Left lung (tissue), 10 donors: ENCODE measurements around the gene ABCB1. TPM values are rescaled to one million over a fixed set of nuclear protein-coding genes. Genes with fewer than 3 reads are reported as not detected.
"Not testable (repeated sequence)": the region's sequence is repeated elsewhere in the genome, so short reads cannot be mapped to it uniquely, and the experiment has no call there.

ENCODE experiments used
- ATAC-seq: fragments of 200-7000 bp; cut with Tn5 transposase; one replicate; pipeline ENCODE4 v1.9.1; 2020; ENCODE audit warnings: moderate library complexity
- DNase-seq, 4 donors: peaks; one replicate each; pipeline ENCODE4 v3.0.0-alpha.2; 2013 to 2020
- H3K27ac ChIP-seq, 2 donors: fragments of 200-600 bp; sonication (generic) in 1 of 2; one replicate each; pipeline versions ENCODE4 v1.5.0 to v1.8.0; 2020 to 2021
- H3K27me3 ChIP-seq, 2 donors: fragments of 200-600 bp; sonication (generic) in 1 of 2; one replicate each; pipeline versions ENCODE4 v1.5.0 to v1.8.0; 2020 to 2021
- H3K36me3 ChIP-seq, 2 donors: fragments of 200-600 bp; sonication (generic) in 1 of 2; one replicate each; pipeline versions ENCODE4 v1.5.0 to v1.8.0; 2020 to 2021
- H3K4me1 ChIP-seq, 2 donors: fragments of 200-600 bp; one replicate each; pipeline ENCODE4 v1.8.0; 2021
- H3K4me3 ChIP-seq, 2 donors: fragments of 200-600 bp; sonication (generic) in 1 of 2; one replicate each; pipeline versions ENCODE4 v1.5.0 to v1.8.0; 2020 to 2021; ENCODE audit warnings: mild to moderate bottlenecking in 1 of 2
- H3K9me3 ChIP-seq, 2 donors: fragments of 200-600 bp; sonication (generic) in 1 of 2; one replicate each; pipeline versions ENCODE4 v1.5.0 to v1.8.0; 2020 to 2021
- CTCF ChIP-seq, 2 donors: fragments of 200-600 bp; sonication (generic) in 1 of 2; IDR thresholded peaks; one replicate each; pipeline versions ENCODE4 v1.5.0 to v1.8.0; 2021; ENCODE audit warnings: antibody characterized with exemption in 2 of 2
- intact Hi-C, 2 donors: fragments of 100-400 bp; cut with DNase I; formaldehyde crosslinking; loops; one replicate each; pipeline versions ENCODE4 v1.11.2 to v1.14.2; 2022
- polyA plus RNA-seq, 6 donors: library from polyadenylated mRNA; unstranded; fragments of 120-200 nt; gene quantifications; one replicate each; pipeline ENCODE4 v1.2.1, GENCODE V29; 2013; ENCODE audit not compliant: insufficient read length in 6 of 6
- total RNA-seq, 2 donors: library from RNA; stranded (reverse); fragmentation: NEBNext Ultra II Directional; extraction: Animal tissue kit (Norgen Biotek cat#: 25700); gene quantifications; one replicate each; pipeline ENCODE4 v1.2.1, GENCODE V29; 2021
- donor health status: DM: no; HTN: yes; CAD: no.
- donor health status: DM: no; HTN: no; CAD: no.

Gene ABCB1
- total and polyA plus RNA-seq, 8 donors, result 0.31 to 7.0 (median 1.0) TPM

GRCh38 chr7:87589631-87590030, 11.1 kb downstream of the ABCB1 start:
- no peak for TF ChIP-seq CTCF (IDR thresholded peaks at IDR 0.05)
- no peaks in the 10 kb centered on the region for H3K36me3 ChIP-seq
- H3K9me3 ChIP-seq, result no peaks in the 10 kb centered on the region
- DNase-seq, result no peak
- H3K27ac ChIP-seq, result no peak overlapping the region
- ATAC-seq, result no peak
- no peak overlapping the region for H3K4me3 ChIP-seq
- H3K27me3 ChIP-seq, result no peaks in the 10 kb centered on the region
- intact Hi-C loops, result no loop called here
- no peaks in the 10 kb centered on the region for H3K4me1 ChIP-seq

- intact Hi-C loops, result no loop called here
- no peak for ATAC-seq
- H3K27ac ChIP-seq, result no peak overlapping the region
These were observed 19.0 kb downstream of the ABCB1 start for GRCh38 chr7:87581723-87582122.

DNA sequence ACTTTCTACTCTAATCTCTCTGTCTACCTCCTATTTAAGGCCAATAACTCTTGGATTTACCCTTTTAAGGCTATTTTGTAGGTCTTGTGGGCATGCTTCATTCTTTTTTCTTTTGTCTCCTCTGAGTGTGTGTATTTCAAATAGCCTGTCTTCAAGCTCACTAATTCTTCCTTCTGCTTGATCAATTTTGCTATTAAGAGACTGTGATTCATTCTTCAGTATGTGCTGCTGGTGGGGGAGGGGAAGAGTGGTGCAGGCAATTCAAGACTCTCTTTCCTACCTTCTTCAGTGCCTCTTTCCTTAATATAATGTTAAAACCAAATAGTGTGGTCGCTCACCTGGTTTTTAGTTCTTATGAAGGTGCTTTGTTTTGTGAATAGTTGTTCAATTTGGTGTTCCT, 20.0 kb downstream of the ABCB1 start:
- intact Hi-C loops, result no loop called here
- Histone ChIP-seq H3K27ac (no peak overlapping the region), H3K9me3 (no peaks in the 10 kb centered on the region), H3K4me3 (no peak overlapping the region), H3K4me1 (no peaks in the 10 kb centered on the region), H3K27me3 (no peaks in the 10 kb centered on the region), H3K36me3 (no peaks in the 10 kb centered on the region)
- no peak for ATAC-seq
- no peak for DNase-seq
- no peak for TF ChIP-seq CTCF (IDR thresholded peaks at IDR 0.05)

More at GRCh38 chr7:87581723-87582122, 19.0 kb downstream of the ABCB1 start:
- Histone ChIP-seq H3K27me3 (no peaks in the 10 kb centered on the region), H3K4me3 (no peak overlapping the region), H3K4me1 (no peaks in the 10 kb centered on the region), H3K36me3 (no peaks in the 10 kb centered on the region), H3K9me3 (no peaks in the 10 kb centered on the region)
- TF ChIP-seq CTCF (IDR thresholded peaks at IDR 0.05), result no peak
- DNase-seq, result no peak

GRCh38 chr7:87575521-87575920, 25.2 kb downstream of the ABCB1 start:
- TF ChIP-seq CTCF (IDR thresholded peaks at IDR 0.05), result no peak
- ATAC-seq (no peak), DNase-seq (no peak)
- H3K4me1 ChIP-seq, result no peaks in the 10 kb centered on the region
- no peak overlapping the region for H3K27ac ChIP-seq
- intact Hi-C loops, result no loop called here
- H3K9me3 ChIP-seq, result no peaks in the 10 kb centered on the region
- no peaks in the 10 kb centered on the region for H3K36me3 ChIP-seq
- H3K27me3 ChIP-seq, result no peaks in the 10 kb centered on the region
- H3K4me3 ChIP-seq, result no peak overlapping the region

DNA sequence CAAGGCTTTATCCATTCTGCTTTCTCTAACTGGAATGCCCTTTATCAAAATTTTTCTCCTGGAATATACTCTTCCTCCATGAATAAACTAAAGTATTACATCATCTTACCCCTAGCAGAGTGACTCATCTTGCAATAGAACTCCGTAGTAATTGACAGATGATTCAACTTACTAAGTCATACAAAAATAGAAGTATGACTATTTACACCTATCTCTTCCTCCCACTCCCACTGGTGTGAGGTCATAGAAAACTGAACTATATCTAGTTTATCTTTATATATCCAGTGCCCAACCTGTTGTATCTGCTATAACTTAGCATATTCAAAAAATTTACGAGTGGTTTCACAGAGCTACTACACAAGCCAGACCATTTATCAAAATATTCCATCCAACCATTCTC, 26.1 kb downstream of the ABCB1 start:
- no peaks in the 10 kb centered on the region for H3K4me1 ChIP-seq
- no peak overlapping the region for H3K4me3 ChIP-seq
- ATAC-seq, result no peak
- TF ChIP-seq CTCF (IDR thresholded peaks at IDR 0.05), result no peak
- no peaks in the 10 kb centered on the region for H3K27me3 ChIP-seq
- intact Hi-C loops, result no loop called here
- no peak for DNase-seq
- no peak overlapping the region for H3K27ac ChIP-seq
- H3K36me3 ChIP-seq, result no peaks in the 10 kb centered on the region
- H3K9me3 ChIP-seq, result no peaks in the 10 kb centered on the region

- intact Hi-C loops, ATAC-seq, H3K4me3 ChIP-seq, DNase-seq, H3K36me3 ChIP-seq, H3K4me1 ChIP-seq, H3K27ac ChIP-seq, H3K9me3 ChIP-seq, H3K27me3 ChIP-seq: not testable (repeated sequence)
These were observed 28.2 kb downstream of the ABCB1 start for GRCh38 chr7:87572513-87572912.
